Peyer's patch (tissue), 4 donors: ENCODE data around the gene RDH13. TPM values are rescaled to one million over a fixed set of nuclear protein-coding genes. Genes with fewer than 3 reads are reported as not detected.

Source experiments
- DNase-seq, 3 donors: peaks; one replicate each; pipeline ENCODE4 v3.0.0-alpha.2; 2017 to 2019
- H3K27ac ChIP-seq, 4 donors: fragments of 200-600 bp; sonication (generic); one replicate each; pipeline ENCODE4 v1.5.1; 2016 to 2019
- H3K27me3 ChIP-seq, 2 donors: fragments of 200-600 bp; sonication (generic); one replicate each; pipeline ENCODE4 v1.5.1; 2019
- H3K36me3 ChIP-seq, 3 donors: fragments of 200-600 bp; sonication (generic); one replicate each; pipeline ENCODE4 v1.5.1; 2016 to 2019
- H3K4me1 ChIP-seq, 4 donors: fragments of 200-600 bp; sonication (generic); one replicate each; pipeline ENCODE4 v1.5.1; 2016 to 2019
- H3K4me3 ChIP-seq, 4 donors: fragments of 200-600 bp; sonication (generic); 1 replicate in 3 of 4; 2 replicates in 1 of 4; pipeline ENCODE4 v1.5.1; 2016 to 2019; ENCODE audit warnings: mild to moderate bottlenecking in 1 of 4
- H3K9me3 ChIP-seq, 4 donors: fragments of 200-600 bp; sonication (generic); one replicate each; pipeline ENCODE4 v1.5.1; 2016 to 2019; ENCODE audit warnings: mild to moderate bottlenecking in 1 of 4
- CTCF ChIP-seq, 6 experiments: fragments of 450-650 bp in 4 of 6; fragments of 200-600 bp in 2 of 6; sonication (generic) in 1 of 6; IDR thresholded peaks; one replicate each; pipeline ENCODE4 v1.5.1; 2017 to 2019; ENCODE audit warnings: antibody characterized with exemption in 6 of 6, mild to moderate bottlenecking in 3 of 6, moderate library complexity in 1 of 6
- POLR2A ChIP-seq, 2 donors: fragments of 450-650 bp; IDR thresholded peaks; one replicate each; pipeline ENCODE4 v1.5.1; 2017; ENCODE audit warnings: antibody characterized with exemption in 2 of 2, mild to moderate bottlenecking in 2 of 2, moderate library complexity in 2 of 2
- total RNA-seq, 4 donors: library from RNA; depleted of rRNA; stranded (reverse); fragments of >200 nt; gene quantifications; one replicate each; pipeline ENCODE4 v1.1.0, GENCODE V29; 2016

The RDH13 gene
- total RNA-seq, 4 donors from 2014 or later: 21.5 to 84.2 (median 49.0) TPM

GRCh38 chr19:55098716-55099556, 36.0 kb upstream of the RDH13 start:
- no peaks in the 10 kb centered on the region for H3K27me3 ChIP-seq
- no peak overlapping the region for H3K27ac ChIP-seq
- H3K4me1 ChIP-seq: no peaks in the 10 kb centered on the region
- no peaks in the 10 kb centered on the region for H3K9me3 ChIP-seq
- no peak overlapping the region for H3K4me3 ChIP-seq
- H3K36me3 ChIP-seq: peaks cover 0 to 81% (median 0%) of the 10 kb centered on the region in 3 donors
- TF ChIP-seq POLR2A (IDR thresholded peaks at IDR 0.05) (no peak), CTCF (IDR thresholded peaks at IDR 0.05) (no peak)
- no peak for DNase-seq

- H3K9me3 ChIP-seq: no peaks in the 10 kb centered on the region
- no peak overlapping the region for H3K27ac ChIP-seq
- H3K4me1 ChIP-seq: no peaks in the 10 kb centered on the region
- H3K36me3 ChIP-seq: peaks cover 0 to 73% (median 0%) of the 10 kb centered on the region in 3 donors
- no peaks in the 10 kb centered on the region for H3K27me3 ChIP-seq
- TF ChIP-seq CTCF (IDR thresholded peaks at IDR 0.05) (no peak), POLR2A (IDR thresholded peaks at IDR 0.05) (no peak)
- no peak overlapping the region for H3K4me3 ChIP-seq
- no peak for DNase-seq
These were observed 35.1 kb upstream of the RDH13 start for GRCh38 chr19:55097864-55098715.

GRCh38 chr19:55096061-55096701, 33.2 kb upstream of the RDH13 start:
- Histone ChIP-seq H3K27ac (no peak overlapping the region), H3K9me3 (no peaks in the 10 kb centered on the region), H3K27me3 (no peaks in the 10 kb centered on the region), H3K36me3 (peaks cover 0 to 73% (median 0%) of the 10 kb centered on the region in 3 donors), H3K4me3 (no peak overlapping the region), H3K4me1 (no peaks in the 10 kb centered on the region)
- no peak for TF ChIP-seq CTCF (IDR thresholded peaks at IDR 0.05)
- no peak for TF ChIP-seq POLR2A (IDR thresholded peaks at IDR 0.05)
- DNase-seq: peak in 1 of 3 donors; percentile 39

- DNase-seq: peak in 1 of 3 donors; percentile 41
- Histone ChIP-seq H3K27me3 (no peaks in the 10 kb centered on the region), H3K27ac (no peak overlapping the region), H3K4me3 (no peak overlapping the region), H3K36me3 (peaks cover 0 to 73% (median 0%) of the 10 kb centered on the region in 3 donors), H3K4me1 (no peaks in the 10 kb centered on the region), H3K9me3 (no peaks in the 10 kb centered on the region)
- no peak for TF ChIP-seq POLR2A (IDR thresholded peaks at IDR 0.05)
- no peak for TF ChIP-seq CTCF (IDR thresholded peaks at IDR 0.05)
These were observed 32.5 kb upstream of the RDH13 start for GRCh38 chr19:55095260-55096060.
